B cell (primary cell): ENCODE data around the gene KCNT1. TPM values are rescaled to one million over a fixed set of nuclear protein-coding genes. Genes with fewer than 3 reads are reported as not detected.

Source experiments
- ATAC-seq: fragments of 200-7000 bp; cut with Tn5 transposase; one replicate; pipeline ENCODE4 v1.10.0; 2021; ENCODE audit warnings: low read depth, mild to moderate bottlenecking, moderate number of reproducible peaks, moderate library complexity
- CTCF ChIA-PET: fragments of 350-600 bp; sonication (Branson Sonifier 250); formaldehyde crosslinking; loops from one replicate; lab custom pipeline; 2021; ENCODE audit warnings: antibody characterized with exemption, inconsistent platforms; lab: Charles Lee
- POLR2A ChIA-PET: fragments of 350-600 bp; sonication (Branson Sonifier 250); formaldehyde crosslinking; loops from one replicate; lab custom pipeline; 2021; ENCODE audit warnings: antibody characterized with exemption; lab: Charles Lee
- DNase-seq: peaks from one replicate; pipeline ENCODE4 v3.0.0; 2013
- H2AFZ ChIP-seq: 2 replicates; pipeline ENCODE4 v1.6.1; 2012; ENCODE audit warnings: mild to moderate bottlenecking, low read depth, low read length; ENCODE audit not compliant: insufficient read depth, poor library complexity, severe bottlenecking
- H3K27ac ChIP-seq, 2 donors: 1 replicate in 1 of 2; 2 replicates in 1 of 2; pipeline ENCODE4 v1.5.1; 2012 to 2013; ENCODE audit warnings: low read length in 2 of 2, mild to moderate bottlenecking in 2 of 2, moderate library complexity in 1 of 2
- H3K27me3 ChIP-seq, 4 experiments: fragments of 200-600 bp in 1 of 4; sonication (generic) in 1 of 4; replicated peaks in 1 of 4; 1 replicate in 2 of 4; 2 replicates in 2 of 4; pipeline versions ENCODE4 v1.6.1 to v1.7.0; 2013 to 2016; ENCODE audit warnings: low read length in 3 of 4, mild to moderate bottlenecking in 2 of 4, mixed read lengths in 1 of 4, moderate library complexity in 1 of 4; ENCODE audit not compliant: insufficient read depth in 4 of 4, control insufficient read depth in 3 of 4; ENCODE audit errors: control extremely low read depth in 1 of 4
- H3K36me3 ChIP-seq, 2 experiments: replicated peaks in 1 of 2; 1 replicate in 1 of 2; 2 replicates in 1 of 2; pipeline versions ENCODE4 v1.6.1 to v1.7.1; 2013; ENCODE audit warnings: low read length in 1 of 2; ENCODE audit not compliant: insufficient read depth in 2 of 2, control insufficient read depth in 1 of 2; ENCODE audit errors: control extremely low read depth in 1 of 2, extremely low read depth in 1 of 2
- H3K4me1 ChIP-seq, 2 donors: fragments of 200-600 bp in 1 of 2; sonication (generic) in 1 of 2; 1 replicate in 1 of 2; 2 replicates in 1 of 2; pipeline versions ENCODE4 v1.5.1 to v1.6.1; 2013 to 2017; ENCODE audit warnings: low read length in 2 of 2; ENCODE audit not compliant: control insufficient read depth in 2 of 2, insufficient read depth in 2 of 2
- H3K4me2 ChIP-seq: replicated peaks from 2 replicates; pipeline ENCODE3; 2012; ENCODE audit warnings: mild to moderate bottlenecking, low read depth, low read length; ENCODE audit not compliant: poor library complexity, severe bottlenecking
- H3K4me3 ChIP-seq, 5 experiments: fragments of 200-600 bp in 1 of 5; sonication (generic) in 1 of 5; 1 replicate in 3 of 5; 2 replicates in 2 of 5; pipeline versions ENCODE4 v1.5.1 to v1.7.0; 2011 to 2016; ENCODE audit warnings: low read length in 4 of 5, mild to moderate bottlenecking in 4 of 5, low read depth in 2 of 5, control low read depth in 1 of 5, moderate library complexity in 1 of 5; ENCODE audit not compliant: insufficient read depth in 1 of 5; ENCODE audit errors: control extremely low read depth in 1 of 5, extremely low read depth in 1 of 5
- H3K79me2 ChIP-seq: fragments of 200-600 bp; sonication (generic); one replicate; pipeline ENCODE4 v1.6.0; 2016; ENCODE audit warnings: low read length; ENCODE audit not compliant: control insufficient read depth, insufficient read depth
- H3K9ac ChIP-seq: fragments of 200-600 bp; sonication (generic); 2 replicates; pipeline ENCODE4 v1.6.1; 2017; ENCODE audit warnings: mild to moderate bottlenecking, low read length, moderate library complexity
- H3K9me3 ChIP-seq, 3 donors: one replicate each; pipeline versions ENCODE4 v1.6.1 to v1.7.1; 2013; ENCODE audit warnings: low read length in 2 of 3; ENCODE audit not compliant: control insufficient read depth in 2 of 3, insufficient read depth in 1 of 3; ENCODE audit errors: control extremely low read depth in 1 of 3
- H4K20me1 ChIP-seq: 2 replicates; pipeline ENCODE4 v1.6.0; 2012; ENCODE audit warnings: mild to moderate bottlenecking, low read length; ENCODE audit not compliant: insufficient read depth, control insufficient read depth, poor library complexity, severe bottlenecking
- H3K27ac Mint-ChIP-seq: one replicate; pipeline ENCODE4 v1.8.0; 2021; ENCODE audit warnings: mixed read lengths
- H3K27me3 Mint-ChIP-seq: one replicate; pipeline ENCODE4 v1.8.0; 2021; ENCODE audit warnings: mixed read lengths
- H3K4me1 Mint-ChIP-seq: one replicate; pipeline ENCODE4 v1.8.0; 2021; ENCODE audit warnings: mixed read lengths
- H3K4me3 Mint-ChIP-seq: one replicate; pipeline ENCODE4 v1.8.0; 2021; ENCODE audit warnings: mixed read lengths
- H3K9me3 Mint-ChIP-seq: one replicate; pipeline ENCODE4 v1.8.0; 2022; ENCODE audit warnings: mixed read lengths; ENCODE audit not compliant: insufficient read depth
- CTCF ChIP-seq: fragments of 200-600 bp; IDR thresholded peaks from one replicate; pipeline ENCODE4 v1.8.0; 2022; ENCODE audit warnings: antibody characterized with exemption, mild to moderate bottlenecking
- EZH2 ChIP-seq: IDR thresholded peaks from 2 replicates; pipeline ENCODE4 v1.6.1; 2012; ENCODE audit warnings: borderline replicate concordance, low read depth, mild to moderate bottlenecking, moderate library complexity, low read length; ENCODE audit not compliant: insufficient read depth, poor library complexity, severe bottlenecking
- WGBS: methylation state at CpG from one replicate; pipeline ENCODE4 v1.1.5; 2013; ENCODE audit warnings: missing lambda C conversion rate; ENCODE audit not compliant: insufficient coverage; 5-methylcytosine and 5-hydroxymethylcytosine counted together
- intact Hi-C: fragments of 100-400 bp; cut with micrococcal nuclease; formaldehyde crosslinking; loops from one replicate; pipeline ENCODE4 v1.10.0; 2022
- polyA plus RNA-seq: library from polyadenylated mRNA; depleted of rRNA; stranded (reverse); fragments of >200 nt; gene quantifications from 2 replicates; pipeline ENCODE4 v1.2.3, GENCODE V29; 2012
- total RNA-seq, 2 donors: library from RNA; stranded (reverse); fragments of 120-200 nt in 1 of 2; gene quantifications; 1 replicate in 1 of 2; 2 replicates in 1 of 2; pipeline versions ENCODE4 v1.2.3 to v1.2.4, GENCODE V29; 2013 to 2022

KCNT1 gene
- total and polyA plus RNA-seq, 2 donors (not counting 1 experiment from before 2014, with no cell fraction given), result not detected

GRCh38 chr9:135662758-135663450 is 39.1 kb upstream of the KCNT1 start, which contains the start of gene LCN9:
Gene LCN9 (plus strand): TSS chr9:135663309. CDS start chr9:135663322, 13 bp downstream.
- Histone ChIP-seq H3K36me3 (no peaks in the 10 kb centered on the region), H2AFZ (no peak within 1 kb of the TSS), H3K27me3 (no peaks in the 10 kb centered on the region), H3K27ac (no peak within 1 kb of the TSS), H3K79me2 (no peaks in the 10 kb centered on the region), H4K20me1 (no peaks in the 10 kb centered on the region), H3K4me2 (no peak within 1 kb of the TSS), H3K9ac (no peak within 1 kb of the TSS), H3K4me1 (no peaks in the 10 kb centered on the region), H3K4me3 (no peak within 1 kb of the TSS), H3K9me3 (peaks cover 0 to 4% (median 0%) of the 10 kb centered on the region in 3 donors)
- intact Hi-C loops, result no loop called here
- Mint-ChIP-seq H3K4me3 (no peak within 1 kb of the TSS), H3K27me3 (no peaks in the 10 kb centered on the region), H3K27ac (no peak within 1 kb of the TSS), H3K4me1 (no peaks in the 10 kb centered on the region), H3K9me3 (no peaks in the 10 kb centered on the region)
- TF ChIP-seq EZH2 (no peak), CTCF (no peak)
- WGBS, result 88% methylated on average over 19 of the region's 25 CpGs
- POLR2A ChIA-PET, result no interaction called here
- CTCF ChIA-PET, result no interaction called here
- DNase-seq, result no peak
- ATAC-seq, result no peak

GRCh38 chr9:135663451-135663770 is 38.6 kb upstream of the KCNT1 start:
- 60% methylated on average over 3 of the region's 3 CpGs for WGBS
- intact Hi-C loops, result no loop called here
- Histone ChIP-seq H2AFZ (no peak overlapping the region), H3K27ac (no peak overlapping the region), H3K4me3 (no peak overlapping the region), H3K27me3 (no peaks in the 10 kb centered on the region), H4K20me1 (no peaks in the 10 kb centered on the region), H3K4me1 (no peaks in the 10 kb centered on the region), H3K4me2 (no peak overlapping the region), H3K36me3 (no peaks in the 10 kb centered on the region), H3K9ac (no peak overlapping the region), H3K9me3 (peaks cover 0 to 4% (median 0%) of the 10 kb centered on the region in 3 donors), H3K79me2 (no peaks in the 10 kb centered on the region)
- CTCF ChIA-PET, result no interaction called here
- Mint-ChIP-seq H3K9me3 (no peaks in the 10 kb centered on the region), H3K4me1 (no peaks in the 10 kb centered on the region), H3K4me3 (no peak overlapping the region), H3K27me3 (no peaks in the 10 kb centered on the region), H3K27ac (no peak overlapping the region)
- no peak for TF ChIP-seq CTCF
- no peak for TF ChIP-seq EZH2
- ATAC-seq (no peak), DNase-seq (no peak)
- POLR2A ChIA-PET, result no interaction called here
